ENCODE measurements around the gene TGFBR3L.
A peak's percentile ranks its signal among the peaks of the same experiment; 100 is the strongest.

The TGFBR3L gene

GRCh38 chr19:7914598-7915045 is at the start of gene TGFBR3L:
Gene TGFBR3L (plus strand): TSS chr19:7914830.
- DNase-seq (ENCODE audit: low read depth), result no peak

GRCh38 chr19:7865262-7865911 is 49.2 kb upstream of the TGFBR3L start:
- DNase-seq (ENCODE audit: low read depth), result no peak

GRCh38 chr19:7866399-7867091 is 48.1 kb upstream of the TGFBR3L start:
- no peak for DNase-seq (ENCODE audit: low read depth)

- no peak for DNase-seq (ENCODE audit: low read depth)
Measured at GRCh38 chr19:7867092-7867844, 47.4 kb upstream of the TGFBR3L start.

DNA sequence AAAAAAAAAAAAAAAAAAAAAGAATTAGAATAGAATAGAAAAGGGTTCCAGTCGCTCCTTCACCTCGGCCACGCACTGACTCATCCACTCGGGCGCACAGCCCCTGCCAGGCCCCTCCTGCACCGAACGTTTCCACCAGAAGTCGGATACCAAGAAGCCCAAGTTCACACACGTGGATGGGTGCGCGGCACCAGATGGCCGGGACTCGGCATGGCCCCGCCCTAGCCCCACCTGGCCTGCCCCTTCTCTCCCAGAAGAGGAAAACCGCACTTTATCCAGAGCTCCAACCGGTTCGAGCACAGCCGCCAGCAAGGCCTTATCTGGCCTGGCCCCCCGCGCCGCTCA is 46.3 kb upstream of the TGFBR3L start:
- DNase-seq (ENCODE audit: low read depth), result no peak

GRCh38 chr19:7868671-7869452 is 45.8 kb upstream of the TGFBR3L start:
- peak; percentile 73 for DNase-seq (ENCODE audit: low read depth)

- DNase-seq (ENCODE audit: low read depth), result peak; percentile 67
Measured at GRCh38 chr19:7869453-7869909, 45.1 kb upstream of the TGFBR3L start.

DNA sequence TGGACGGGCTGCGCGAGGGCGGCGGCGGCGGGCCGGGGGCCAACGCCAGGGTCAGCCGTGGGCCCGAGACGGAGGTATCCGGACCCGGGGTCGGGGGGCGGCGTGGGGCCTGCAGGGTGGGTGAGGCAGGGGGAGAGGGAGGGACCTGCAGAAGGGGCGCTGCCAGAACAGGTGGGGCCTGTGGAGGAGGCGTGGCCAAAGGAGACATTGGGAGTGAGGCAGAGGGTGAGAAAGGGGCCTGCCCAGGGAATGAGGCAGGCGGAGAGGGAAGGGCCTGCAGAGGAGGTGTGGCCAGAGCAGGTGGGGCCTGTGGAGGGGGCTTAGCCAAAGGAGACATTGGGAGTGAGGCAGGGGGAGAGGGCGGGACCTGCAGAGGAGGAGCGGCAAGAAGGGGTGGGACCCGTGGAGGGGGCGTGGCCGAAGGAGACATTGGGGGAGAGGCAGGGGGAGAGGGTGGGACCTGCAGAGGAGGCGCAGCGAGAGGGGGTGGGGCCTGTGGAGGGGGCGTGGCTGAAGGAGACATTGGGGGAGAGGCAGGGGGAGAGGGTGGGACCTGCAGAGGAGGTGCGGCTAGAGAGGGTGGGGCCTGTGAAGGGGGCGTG is 44.6 kb upstream of the TGFBR3L start:
- DNase-seq (ENCODE audit: low read depth), result no peak

GRCh38 chr19:7870571-7871436 is 43.8 kb upstream of the TGFBR3L start:
- no peak for DNase-seq (ENCODE audit: low read depth)

- peak; percentile 65 for DNase-seq (ENCODE audit: low read depth)
Measured at GRCh38 chr19:7871437-7872305, 43.0 kb upstream of the TGFBR3L start.

- DNase-seq (ENCODE audit: low read depth), result no peak
Measured at GRCh38 chr19:7872306-7873204, 42.1 kb upstream of the TGFBR3L start.

DNA sequence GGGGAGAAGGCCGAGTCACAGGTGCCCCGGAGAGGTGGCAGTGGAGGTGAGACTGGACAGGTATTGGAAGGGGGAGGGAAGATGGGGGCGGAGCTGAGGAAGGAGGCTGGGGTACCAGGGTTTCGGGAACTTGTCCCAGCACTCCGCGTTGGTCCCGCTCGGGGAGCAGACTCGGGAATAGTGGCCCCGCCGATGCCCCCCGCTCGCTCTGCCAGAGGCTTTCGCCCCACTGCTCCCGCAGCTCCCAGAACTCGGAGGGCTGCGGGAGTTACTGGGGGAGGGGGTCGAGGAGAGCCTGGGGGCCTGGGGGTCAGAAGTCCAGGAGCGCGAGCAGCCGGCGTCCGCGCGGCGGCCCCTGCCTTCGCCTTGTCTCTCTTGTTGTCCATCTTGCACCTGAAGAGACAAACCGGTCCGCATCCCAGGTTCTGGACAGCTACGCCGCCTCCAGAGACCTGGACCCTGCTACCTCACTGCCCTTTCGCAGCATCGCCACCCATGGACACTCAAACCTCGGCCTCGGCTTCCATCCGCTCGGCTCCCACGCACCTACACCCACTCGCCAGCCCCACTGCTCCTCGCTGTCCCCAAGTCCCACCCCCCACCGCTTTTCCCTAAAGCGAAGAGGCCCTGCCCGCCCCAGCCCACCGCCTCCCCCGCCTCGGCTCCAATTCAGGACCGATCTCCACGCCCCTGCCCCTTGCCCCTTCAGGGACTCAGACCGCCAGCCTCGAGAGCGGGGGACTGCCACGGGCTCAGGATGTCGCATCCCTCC is 41.1 kb upstream of the TGFBR3L start:
- no peak for DNase-seq (ENCODE audit: low read depth)

DNA sequence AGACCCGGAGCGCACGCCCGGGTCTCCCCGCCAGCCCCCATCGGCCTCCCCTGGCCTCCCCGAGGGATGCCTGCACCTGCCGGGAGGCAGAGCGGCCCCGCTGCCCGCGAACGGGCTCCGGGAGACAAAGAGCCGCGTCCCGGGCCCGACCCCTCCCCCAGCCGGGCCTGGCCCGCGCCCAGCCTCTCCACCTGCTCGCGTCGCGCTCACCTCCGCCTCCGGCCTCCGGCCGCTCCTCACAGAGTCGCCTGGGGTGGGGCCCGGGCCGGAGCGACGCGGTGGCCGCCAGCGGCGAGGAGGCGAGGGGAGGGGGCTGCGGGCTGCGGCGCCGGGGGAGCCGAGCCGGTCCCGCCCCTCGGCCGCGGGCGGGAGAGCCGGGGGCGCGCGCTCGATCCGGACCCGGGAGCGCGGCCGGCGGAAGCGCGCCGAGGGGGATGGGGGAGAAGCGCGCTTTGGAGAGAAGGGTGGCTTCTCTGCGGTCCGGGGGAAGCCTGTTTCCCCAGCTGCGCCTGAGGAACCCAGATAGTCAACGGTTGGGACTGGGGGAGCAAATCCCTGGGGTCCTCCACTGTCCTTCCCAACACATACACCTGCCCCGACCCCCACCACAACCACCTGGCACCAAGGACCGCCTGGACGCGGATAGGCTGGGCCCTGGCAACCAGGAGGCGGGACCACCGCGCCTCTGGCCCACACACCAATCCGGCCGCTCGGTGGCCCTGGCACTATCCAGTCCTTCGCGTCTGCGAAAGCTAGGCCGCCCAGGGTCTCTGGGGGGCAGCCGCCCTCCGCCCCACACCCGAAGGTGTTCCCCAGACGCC is 40.3 kb upstream of the TGFBR3L start, which contains the start of gene PRR36:
PRR36 (minus strand) TSS at position 315 of the 821 bp plus-strand sequence. CDS start 701 bp downstream, outside the sequence.
- no peak for DNase-seq (ENCODE audit: low read depth)

DNA sequence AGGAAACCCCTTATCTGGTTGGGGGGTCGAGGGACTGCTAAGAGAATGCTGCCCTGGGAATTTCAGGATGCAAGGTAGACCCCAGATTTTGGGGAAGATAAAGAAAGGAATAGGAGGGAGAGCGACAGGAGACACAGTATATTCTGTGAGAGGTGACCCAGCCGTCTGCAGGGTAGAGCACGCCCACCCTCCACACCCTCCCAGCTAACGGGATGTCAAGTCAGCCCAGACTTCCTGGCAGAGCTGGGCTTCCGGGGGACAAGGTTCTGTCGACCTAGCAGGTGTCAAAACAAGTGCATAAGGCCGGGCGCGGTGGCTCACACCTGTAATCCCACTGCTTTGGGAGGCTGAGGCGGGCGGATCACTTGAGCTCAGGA is 39.7 kb upstream of the TGFBR3L start:
- no peak for DNase-seq (ENCODE audit: low read depth)

DNA sequence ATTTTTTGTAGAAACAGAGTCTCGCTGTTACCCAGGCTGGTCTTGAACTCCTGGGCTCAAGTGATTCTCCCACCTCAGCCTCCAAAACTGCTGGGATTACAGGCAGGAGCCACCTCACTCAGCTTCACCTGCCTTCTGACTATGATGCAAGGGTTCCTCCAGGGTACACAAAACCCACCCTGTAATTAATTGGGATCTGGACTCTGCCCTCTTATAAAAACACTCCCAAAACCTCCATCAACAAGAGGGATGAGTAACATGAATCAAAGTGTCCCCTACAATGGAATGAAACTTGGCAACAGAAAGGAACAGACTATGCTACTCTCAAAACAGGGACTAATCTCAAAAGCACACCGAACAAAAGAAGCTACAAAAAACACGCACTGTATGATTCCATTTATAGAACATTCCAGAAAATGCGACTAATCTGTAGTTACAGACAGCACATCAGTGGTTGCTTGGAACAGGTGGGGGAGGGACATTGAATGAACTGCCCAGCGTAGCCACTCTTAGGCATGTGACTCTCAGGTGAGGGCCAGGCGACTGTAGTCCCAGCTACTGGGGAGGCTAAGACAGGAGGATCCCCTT is 37.3 kb upstream of the TGFBR3L start:
- no peak for DNase-seq (ENCODE audit: low read depth)

- no peak for DNase-seq (ENCODE audit: low read depth)
Measured at GRCh38 chr19:7879111-7879807, 35.4 kb upstream of the TGFBR3L start.
